ENCODE results near the gene PTF1A.

The PTF1A gene

DNA sequence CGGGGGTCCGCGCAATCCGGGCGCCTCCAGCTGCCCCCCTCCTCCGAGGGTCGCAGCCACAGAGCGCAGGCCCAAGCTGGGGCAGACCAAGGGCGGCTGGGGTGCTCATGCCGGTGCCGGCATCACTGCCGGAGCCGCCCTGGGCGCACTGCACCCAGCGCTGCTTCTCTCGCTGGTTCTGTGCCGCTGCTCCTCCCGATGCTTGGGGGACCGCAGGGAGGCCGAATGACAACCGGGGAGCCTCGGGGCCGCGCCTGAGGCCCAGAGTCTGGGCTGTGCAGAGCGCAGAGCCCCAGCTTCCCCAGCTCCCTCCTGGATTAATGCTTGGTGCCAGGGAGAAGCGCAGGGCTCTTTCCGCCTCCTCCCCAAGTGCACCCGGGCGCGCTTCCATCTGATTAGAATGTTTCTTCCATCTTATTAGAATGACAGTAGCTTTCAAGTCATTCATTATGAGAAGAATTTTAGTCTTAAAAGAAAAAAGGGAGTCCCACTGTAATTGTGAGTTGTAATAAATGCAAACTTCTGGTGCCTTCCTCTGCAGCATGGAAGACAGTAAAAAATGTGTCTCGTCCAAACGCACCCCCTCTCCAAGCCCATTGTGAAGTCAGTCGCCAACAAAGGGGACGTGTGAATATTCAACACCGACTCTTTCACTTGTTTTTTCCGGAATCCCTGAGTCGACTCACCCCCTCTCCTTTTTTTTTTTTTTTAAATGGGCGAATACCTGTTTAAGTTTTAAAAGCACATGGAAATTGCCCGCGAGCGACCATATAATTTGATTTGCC lies 19.5 kb upstream of the PTF1A start:
- DNase-seq (ENCODE audit: low read depth), result no peak
- H3K4me3 ChIP-seq (ENCODE audit: low read depth, low read length), result no peak overlapping the region
- TF ChIP-seq, protein P1, sequence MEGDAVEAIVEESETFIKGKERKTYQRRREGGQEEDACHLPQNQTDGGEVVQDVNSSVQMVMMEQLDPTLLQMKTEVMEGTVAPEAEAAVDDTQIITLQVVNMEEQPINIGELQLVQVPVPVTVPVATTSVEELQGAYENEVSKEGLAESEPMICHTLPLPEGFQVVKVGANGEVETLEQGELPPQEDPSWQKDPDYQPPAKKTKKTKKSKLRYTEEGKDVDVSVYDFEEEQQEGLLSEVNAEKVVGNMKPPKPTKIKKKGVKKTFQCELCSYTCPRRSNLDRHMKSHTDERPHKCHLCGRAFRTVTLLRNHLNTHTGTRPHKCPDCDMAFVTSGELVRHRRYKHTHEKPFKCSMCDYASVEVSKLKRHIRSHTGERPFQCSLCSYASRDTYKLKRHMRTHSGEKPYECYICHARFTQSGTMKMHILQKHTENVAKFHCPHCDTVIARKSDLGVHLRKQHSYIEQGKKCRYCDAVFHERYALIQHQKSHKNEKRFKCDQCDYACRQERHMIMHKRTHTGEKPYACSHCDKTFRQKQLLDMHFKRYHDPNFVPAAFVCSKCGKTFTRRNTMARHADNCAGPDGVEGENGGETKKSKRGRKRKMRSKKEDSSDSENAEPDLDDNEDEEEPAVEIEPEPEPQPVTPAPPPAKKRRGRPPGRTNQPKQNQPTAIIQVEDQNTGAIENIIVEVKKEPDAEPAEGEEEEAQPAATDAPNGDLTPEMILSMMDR (IDR thresholded peaks at IDR 0.05; ENCODE audit: low read depth, low read length, missing control alignments), result no peak

DNA sequence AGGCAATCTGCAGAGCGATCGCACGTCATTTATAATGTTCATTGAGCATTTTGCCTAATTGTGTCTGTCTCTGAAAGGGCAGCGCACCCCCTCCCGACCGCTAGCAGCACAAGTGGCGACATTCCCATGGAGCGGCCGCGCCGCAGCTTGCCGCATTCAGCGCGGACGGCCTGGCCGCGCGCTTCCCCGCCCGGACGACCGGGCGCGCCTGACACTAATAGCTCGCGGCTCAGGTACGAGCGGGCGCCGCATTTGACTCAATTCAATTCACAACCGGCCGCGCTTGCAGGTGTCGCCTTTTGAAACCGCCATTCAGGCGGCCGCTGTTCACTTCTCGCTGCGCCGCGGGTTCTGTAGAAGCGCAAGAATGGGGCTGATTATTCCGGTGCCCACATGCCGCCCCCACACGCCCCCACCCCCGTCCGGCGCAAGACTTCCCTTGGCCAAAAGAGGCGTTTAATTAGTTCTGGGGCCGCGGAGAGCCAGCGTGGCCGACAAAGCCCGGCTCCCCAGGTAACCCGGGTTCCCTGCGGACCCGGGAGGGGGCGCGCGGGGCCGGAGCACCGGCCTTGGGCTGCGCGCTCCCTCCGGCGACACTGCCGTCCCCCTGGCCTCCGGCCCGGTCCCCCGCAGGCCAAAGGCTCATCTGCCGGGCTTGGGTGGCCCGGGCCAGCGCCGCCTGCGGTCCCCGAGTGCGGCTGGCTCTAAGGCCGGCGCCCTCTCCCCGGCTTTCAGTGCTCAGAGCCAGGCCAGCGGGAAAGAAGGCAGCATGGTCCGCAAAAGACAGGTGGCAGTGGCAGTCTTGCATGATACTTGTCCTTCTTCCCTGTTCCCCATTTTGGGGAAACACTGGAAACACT lies 18.7 kb upstream of the PTF1A start:
- TF ChIP-seq, protein P1 (IDR thresholded peaks at IDR 0.05; ENCODE audit: low read depth, low read length, missing control alignments), result no peak
- DNase-seq (ENCODE audit: low read depth), result no peak
- H3K4me3 ChIP-seq (ENCODE audit: low read depth, low read length), result no peak overlapping the region

DNA sequence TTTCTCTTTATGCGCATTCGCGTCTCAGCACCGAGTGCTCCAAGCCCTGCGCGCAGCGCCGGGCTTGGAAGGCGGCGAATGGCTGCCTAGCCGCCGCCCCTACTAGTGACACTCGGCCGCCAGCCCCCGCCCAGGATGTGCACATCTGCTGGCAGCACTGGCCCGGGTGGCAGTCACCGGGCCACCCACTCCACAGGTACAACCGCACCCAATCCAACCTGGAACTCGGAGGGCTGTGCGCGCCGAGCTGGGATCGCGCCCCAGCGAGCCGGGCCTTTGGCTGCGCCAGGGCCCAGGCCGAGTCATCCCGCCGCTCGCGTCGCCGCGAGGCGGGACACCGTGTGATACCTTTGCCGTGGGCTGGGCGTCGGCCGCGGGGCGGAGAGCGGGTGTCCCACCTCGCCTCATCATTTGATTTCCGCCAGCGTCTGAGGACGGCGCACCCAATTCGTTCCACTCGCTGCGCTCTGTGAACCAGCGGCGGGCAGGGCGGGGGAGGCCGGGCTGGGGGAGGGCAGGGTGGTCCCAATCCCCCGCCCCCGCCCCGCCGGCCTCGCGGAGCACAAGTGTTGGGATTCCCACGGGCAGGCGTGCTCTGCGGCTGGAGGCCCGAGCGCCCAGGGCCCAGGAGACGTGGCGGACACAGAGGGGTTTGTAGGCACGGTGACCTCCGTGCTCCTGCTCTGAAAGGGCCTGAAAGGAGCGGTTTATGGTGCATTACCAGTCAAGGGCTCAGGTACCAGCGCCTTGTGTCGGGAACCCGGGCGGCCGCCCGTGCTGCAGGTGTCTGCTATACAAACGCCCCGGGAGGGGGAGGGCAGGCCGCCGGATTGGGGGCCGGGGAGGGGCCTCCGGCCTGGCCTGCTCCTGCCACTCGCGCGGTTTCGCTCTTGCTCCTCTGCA lies 17.8 kb upstream of the PTF1A start:
- no peak overlapping the region for H3K4me3 ChIP-seq (ENCODE audit: low read depth, low read length)
- TF ChIP-seq, protein P1 (IDR thresholded peaks at IDR 0.05; ENCODE audit: low read depth, low read length, missing control alignments), result no peak
- no peak for DNase-seq (ENCODE audit: low read depth)

DNA sequence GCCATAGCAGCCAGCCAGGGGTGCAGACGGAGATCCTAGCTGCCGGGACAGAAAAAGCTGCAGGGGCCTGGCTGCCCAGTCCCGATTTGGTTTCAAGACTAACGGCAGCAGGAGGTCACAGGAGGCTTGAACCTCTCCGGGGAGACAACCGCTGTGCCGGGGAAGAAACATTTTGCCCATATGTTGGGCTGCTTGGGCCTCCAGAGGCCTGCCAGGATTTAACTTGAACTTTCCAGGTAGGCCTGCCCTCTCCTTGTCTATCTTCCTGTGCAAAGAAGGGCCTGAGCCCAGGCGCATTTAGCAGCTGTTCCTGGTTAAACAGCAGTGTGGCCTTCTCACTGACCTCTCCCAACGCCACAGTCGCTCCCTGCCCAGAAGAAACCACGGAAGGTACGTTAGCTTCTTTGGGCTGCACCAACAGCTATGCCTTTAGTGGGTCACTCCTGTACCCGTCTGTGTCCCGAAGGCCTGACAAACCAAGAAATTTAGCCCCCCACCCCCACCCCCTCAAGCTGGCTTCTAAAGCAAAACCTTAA lies 17.1 kb upstream of the PTF1A start:
- TF ChIP-seq, protein P1 (IDR thresholded peaks at IDR 0.05; ENCODE audit: low read depth, low read length, missing control alignments), result no peak
- H3K4me3 ChIP-seq (ENCODE audit: low read depth, low read length), result no peak overlapping the region
- DNase-seq (ENCODE audit: low read depth), result no peak

DNA sequence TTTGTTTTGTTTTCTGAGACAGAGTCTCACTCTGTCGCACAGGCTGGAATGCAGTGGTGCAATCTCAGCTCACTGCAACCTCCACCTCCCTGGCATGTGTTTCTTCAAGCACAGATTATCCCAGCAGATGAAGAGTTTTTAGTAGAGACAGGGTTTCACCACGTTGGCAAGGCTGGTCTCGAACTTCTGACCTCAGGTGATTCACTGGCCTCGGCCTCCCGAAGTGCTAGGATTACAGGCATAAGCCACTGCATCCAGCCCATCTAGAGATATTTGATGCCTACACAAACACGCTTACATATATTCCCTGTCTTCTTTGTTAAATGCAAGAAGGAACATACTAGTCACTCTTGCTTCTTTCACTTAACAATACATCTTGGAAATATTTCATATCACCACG lies 5.9 kb upstream of the PTF1A start:
- no peak overlapping the region for H3K4me3 ChIP-seq (ENCODE audit: low read depth, low read length)
- TF ChIP-seq, protein P1 (IDR thresholded peaks at IDR 0.05; ENCODE audit: low read depth, low read length, missing control alignments), result no peak
- DNase-seq (ENCODE audit: low read depth), result no peak

DNA sequence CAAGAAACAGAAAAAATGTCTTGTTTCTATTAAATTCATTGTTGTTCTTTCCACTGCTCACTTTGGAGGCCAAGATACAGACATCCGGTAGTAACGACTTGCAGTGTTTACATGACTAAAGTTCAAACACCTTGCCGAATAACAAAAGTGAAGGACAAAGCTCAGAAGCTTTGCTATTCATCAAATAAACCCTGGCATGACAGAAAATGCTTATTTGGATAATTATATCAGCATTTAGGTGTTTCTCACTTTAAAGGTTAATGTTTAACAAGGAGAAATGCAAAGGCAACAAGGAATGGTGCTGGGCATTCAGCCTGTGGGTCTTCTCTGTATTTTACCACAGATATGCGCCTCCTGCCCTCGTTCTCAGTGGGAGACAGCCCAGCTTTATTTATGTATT lies 5.4 kb upstream of the PTF1A start:
- DNase-seq (ENCODE audit: low read depth), result no peak
- TF ChIP-seq, protein P1 (IDR thresholded peaks at IDR 0.05; ENCODE audit: low read depth, low read length, missing control alignments), result no peak
- no peak overlapping the region for H3K4me3 ChIP-seq (ENCODE audit: low read depth, low read length)
